Osteoblast (primary cell): ENCODE data around the gene ATP1B2. TPM values are rescaled to one million over a fixed set of nuclear protein-coding genes. Genes with fewer than 3 reads are reported as not detected.

ENCODE experiments used
- DNase-seq: peaks from one replicate; pipeline ENCODE4 v3.0.0; 2011; ENCODE audit warnings: low spot score, mixed read lengths; ENCODE audit not compliant: insufficient read length; ENCODE audit errors: missing footprints
- H2AFZ ChIP-seq: 2 replicates; pipeline ENCODE4 v1.6.0; 2011; ENCODE audit warnings: mild to moderate bottlenecking, low read length
- H3K27ac ChIP-seq: 2 replicates; pipeline ENCODE4 v1.5.1; 2011; ENCODE audit warnings: mild to moderate bottlenecking, low read depth, low read length, moderate library complexity
- H3K27me3 ChIP-seq: 2 replicates; pipeline ENCODE4 v1.6.0; 2012; ENCODE audit warnings: mild to moderate bottlenecking, control low read depth, inconsistent platforms, low read length, moderate library complexity; ENCODE audit not compliant: insufficient read depth
- H3K36me3 ChIP-seq: 2 replicates; pipeline ENCODE4 v1.5.1; 2011; ENCODE audit warnings: mild to moderate bottlenecking, low read length, control low read depth, moderate library complexity; ENCODE audit not compliant: insufficient read depth
- H3K4me1 ChIP-seq: 2 replicates; pipeline ENCODE4 v1.5.1; 2011; ENCODE audit warnings: mild to moderate bottlenecking, low read length, control low read depth, moderate library complexity; ENCODE audit not compliant: insufficient read depth
- H3K4me2 ChIP-seq: 2 replicates; pipeline ENCODE4 v1.6.0; 2011; ENCODE audit warnings: mild to moderate bottlenecking, low read length; ENCODE audit not compliant: insufficient read depth
- H3K4me3 ChIP-seq: fragments of 200-600 bp; sonication (generic); 3 replicates; pipeline ENCODE4 v1.5.1; 2012; ENCODE audit warnings: mild to moderate bottlenecking, low read length, inconsistent platforms; ENCODE audit not compliant: insufficient read depth
- H3K79me2 ChIP-seq: 2 replicates; pipeline ENCODE4 v1.6.0; 2012; ENCODE audit warnings: mild to moderate bottlenecking, low read length, control low read depth, inconsistent platforms; ENCODE audit not compliant: insufficient read depth
- H3K9me3 ChIP-seq: 2 replicates; pipeline ENCODE4 v1.5.1; 2011; ENCODE audit warnings: low read depth, low read length, control low read depth
- H4K20me1 ChIP-seq: 2 replicates; pipeline ENCODE4 v1.6.0; 2012; ENCODE audit warnings: mild to moderate bottlenecking, low read length, control low read depth; ENCODE audit not compliant: insufficient read depth
- total RNA-seq: library from RNA; depleted of rRNA; stranded (reverse); fragments of >200 nt; gene quantifications from 2 replicates; pipeline ENCODE4 v1.2.3, GENCODE V29; 2012
- TF ChIP-seq, protein P1 (sequence below): IDR thresholded peaks from 2 replicates; pipeline ENCODE4 v1.5.1; 2011; ENCODE audit warnings: mild to moderate bottlenecking, low read depth, low read length, moderate library complexity; ENCODE audit errors: extremely low read depth

ATP1B2 gene
- total RNA-seq, 1 donor, result under 0.01 TPM

DNA sequence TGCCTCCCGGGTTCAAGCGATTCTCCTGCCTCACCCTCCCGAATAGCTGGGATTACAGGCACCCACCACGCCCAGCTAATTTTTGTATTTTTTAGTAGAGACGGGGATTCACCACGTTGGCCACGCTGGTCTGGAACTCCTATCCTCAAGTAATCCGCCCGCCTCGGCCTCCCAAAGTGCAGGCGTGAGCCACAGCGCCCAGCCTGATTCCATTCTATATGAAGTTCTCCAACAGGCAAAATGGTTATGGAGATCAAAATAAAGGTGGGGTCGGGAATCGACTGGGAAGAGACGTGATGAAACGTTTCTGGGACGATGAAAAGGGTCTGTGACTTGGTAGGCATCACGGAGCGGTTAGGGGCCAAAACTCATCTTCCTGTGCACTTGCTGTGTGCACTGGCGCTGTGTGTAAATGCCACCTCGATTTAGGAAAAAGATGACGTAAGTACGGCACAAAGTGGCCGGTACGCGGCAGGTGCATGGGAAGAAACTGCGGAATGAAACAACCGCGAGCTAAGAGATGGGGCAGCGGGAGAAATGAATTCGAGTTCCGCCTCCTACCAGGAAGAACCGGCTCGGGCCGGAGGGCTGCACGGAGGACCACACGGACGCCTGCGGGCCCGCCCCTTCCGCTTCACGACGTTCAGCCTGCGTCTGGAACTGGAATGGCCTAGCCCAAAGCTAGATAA is 35.0 kb downstream of the ATP1B2 start:
- peak overlapping the region; percentile 100 for H3K27ac ChIP-seq
- H4K20me1 ChIP-seq, result no peaks in the 10 kb centered on the region
- H3K4me1 ChIP-seq, result peaks cover 31% of the 10 kb centered on the region
- H3K9me3 ChIP-seq, result no peaks in the 10 kb centered on the region
- TF ChIP-seq, protein P1, sequence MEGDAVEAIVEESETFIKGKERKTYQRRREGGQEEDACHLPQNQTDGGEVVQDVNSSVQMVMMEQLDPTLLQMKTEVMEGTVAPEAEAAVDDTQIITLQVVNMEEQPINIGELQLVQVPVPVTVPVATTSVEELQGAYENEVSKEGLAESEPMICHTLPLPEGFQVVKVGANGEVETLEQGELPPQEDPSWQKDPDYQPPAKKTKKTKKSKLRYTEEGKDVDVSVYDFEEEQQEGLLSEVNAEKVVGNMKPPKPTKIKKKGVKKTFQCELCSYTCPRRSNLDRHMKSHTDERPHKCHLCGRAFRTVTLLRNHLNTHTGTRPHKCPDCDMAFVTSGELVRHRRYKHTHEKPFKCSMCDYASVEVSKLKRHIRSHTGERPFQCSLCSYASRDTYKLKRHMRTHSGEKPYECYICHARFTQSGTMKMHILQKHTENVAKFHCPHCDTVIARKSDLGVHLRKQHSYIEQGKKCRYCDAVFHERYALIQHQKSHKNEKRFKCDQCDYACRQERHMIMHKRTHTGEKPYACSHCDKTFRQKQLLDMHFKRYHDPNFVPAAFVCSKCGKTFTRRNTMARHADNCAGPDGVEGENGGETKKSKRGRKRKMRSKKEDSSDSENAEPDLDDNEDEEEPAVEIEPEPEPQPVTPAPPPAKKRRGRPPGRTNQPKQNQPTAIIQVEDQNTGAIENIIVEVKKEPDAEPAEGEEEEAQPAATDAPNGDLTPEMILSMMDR, result no peak
- no peaks in the 10 kb centered on the region for H3K27me3 ChIP-seq
- peak overlapping the region; percentile 98 for H2AFZ ChIP-seq
- peak overlapping the region; percentile 90 for H3K4me2 ChIP-seq
- peak; percentile 97 for DNase-seq
- no peaks in the 10 kb centered on the region for H3K36me3 ChIP-seq
- H3K4me3 ChIP-seq, result peak overlapping the region; percentile 99
- peaks cover 48% of the 10 kb centered on the region for H3K79me2 ChIP-seq

DNA sequence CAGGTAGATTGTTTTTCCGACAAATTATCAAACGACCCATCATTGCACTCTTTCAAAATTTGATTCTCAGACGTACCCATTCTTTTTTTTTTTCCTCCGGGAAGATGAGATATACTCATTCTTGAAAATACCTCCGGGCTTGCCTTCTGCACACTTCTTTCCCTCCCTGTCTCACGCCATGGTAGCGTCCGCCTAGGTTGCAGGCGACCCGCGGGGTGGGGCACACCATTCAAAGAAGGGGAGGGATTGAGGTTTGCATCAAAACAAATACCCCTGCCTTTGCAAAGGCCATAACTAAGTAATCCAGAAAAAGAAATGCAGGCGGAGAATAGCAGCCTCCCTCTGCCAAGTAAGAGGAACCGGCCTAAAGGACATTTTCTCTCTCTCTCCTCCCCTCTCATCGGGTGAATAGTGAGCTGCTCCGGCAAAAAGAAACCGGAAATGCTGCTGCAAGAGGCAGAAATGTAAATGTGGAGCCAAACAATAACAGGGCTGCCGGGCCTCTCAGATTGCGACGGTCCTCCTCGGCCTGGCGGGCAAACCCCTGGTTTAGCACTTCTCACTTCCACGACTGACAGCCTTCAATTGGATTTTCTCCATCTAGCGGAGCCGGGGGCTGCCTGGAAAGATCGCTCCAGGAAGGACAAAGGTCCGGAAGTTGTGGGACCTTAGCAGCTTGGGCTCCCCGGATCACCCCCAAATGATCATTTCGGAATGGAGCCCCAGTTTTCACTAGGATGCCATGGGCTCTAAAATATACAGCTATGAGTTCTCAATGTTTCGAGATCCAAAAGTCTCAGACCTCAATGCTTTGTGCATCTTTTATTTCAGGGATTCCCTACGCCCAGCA is 35.7 kb downstream of the ATP1B2 start:
- Histone ChIP-seq H2AFZ (peak overlapping the region; percentile 98), H3K79me2 (peaks cover 48% of the 10 kb centered on the region), H3K4me1 (peaks cover 31% of the 10 kb centered on the region), H3K36me3 (no peaks in the 10 kb centered on the region), H3K27ac (peak overlapping the region; percentile 100), H3K9me3 (no peaks in the 10 kb centered on the region), H3K4me2 (peak overlapping the region; percentile 90), H3K27me3 (no peaks in the 10 kb centered on the region), H4K20me1 (no peaks in the 10 kb centered on the region), H3K4me3 (peak overlapping the region; percentile 99)
- DNase-seq, result peak; percentile 88
- TF ChIP-seq, protein P1, result no peak

DNA sequence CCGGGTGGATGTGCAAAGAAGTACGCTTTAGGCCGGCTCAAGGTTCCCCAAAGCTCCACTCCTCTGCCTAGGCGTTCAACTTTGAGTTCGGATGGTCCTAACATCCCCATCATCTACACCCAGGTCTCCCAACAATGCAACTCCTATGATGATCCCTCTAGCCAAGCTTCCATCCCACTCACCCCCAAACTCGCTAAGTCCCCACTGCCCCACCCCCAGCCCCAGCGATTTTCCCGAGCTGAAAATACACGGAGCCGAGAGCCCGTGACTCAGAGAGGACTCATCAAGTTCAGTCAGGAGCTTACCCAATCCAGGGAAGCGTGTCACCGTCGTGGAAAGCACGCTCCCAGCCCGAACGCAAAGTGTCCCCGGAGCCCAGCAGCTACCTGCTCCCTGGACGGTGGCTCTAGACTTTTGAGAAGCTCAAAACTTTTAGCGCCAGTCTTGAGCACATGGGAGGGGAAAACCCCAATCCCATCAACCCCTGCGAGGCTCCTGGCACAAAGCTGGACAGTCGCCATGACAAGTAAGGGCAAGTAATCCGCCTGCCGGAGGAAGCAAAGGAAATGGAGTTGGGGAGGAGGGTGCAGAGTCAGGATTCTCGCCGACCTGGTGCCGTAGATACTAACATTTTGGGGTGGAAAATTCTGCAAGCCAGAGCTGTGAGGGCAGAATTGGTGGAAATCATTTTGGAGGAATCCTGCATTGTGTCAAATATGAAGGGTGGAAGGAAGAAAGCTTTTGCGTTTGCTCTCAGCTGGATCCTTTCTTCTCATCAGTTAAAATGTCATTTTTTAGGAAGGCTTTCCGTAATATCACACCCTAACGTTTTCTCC is 36.6 kb downstream of the ATP1B2 start, which contains the start of gene TP53:
TSS of gene TP53 (minus strand) at position 419 of the 836 bp plus-strand sequence. CDS start 10,896 bp downstream, outside the sequence.
- Histone ChIP-seq H3K4me1 (peaks cover 31% of the 10 kb centered on the region), H3K4me2 (peak within 1 kb of the TSS; percentile 98), H3K27ac (peak within 1 kb of the TSS; percentile 100)

More for the DNA sequence above, 36.6 kb downstream of the ATP1B2 start, which contains the start of gene TP53:
- Histone ChIP-seq H3K4me3 (peak within 1 kb of the TSS; percentile 99), H3K36me3 (no peaks in the 10 kb centered on the region), H3K9me3 (no peaks in the 10 kb centered on the region), H4K20me1 (no peaks in the 10 kb centered on the region), H3K27me3 (no peaks in the 10 kb centered on the region), H3K79me2 (peaks cover 47% of the 10 kb centered on the region), H2AFZ (peak within 1 kb of the TSS; percentile 100)
- DNase-seq, result no peak
- TF ChIP-seq, protein P1, result no peak
